Mesendoderm (in vitro differentiated cells): ENCODE results near the gene C15orf39.

Source experiments
- DNase-seq: peaks from one replicate; pipeline ENCODE4 v3.0.0; 2013
- H2AK5ac ChIP-seq: 2 replicates; pipeline ENCODE4 v1.6.1; 2013; ENCODE audit warnings: low read length, inconsistent platforms
- H2BK120ac ChIP-seq: 2 replicates; pipeline ENCODE4 v1.6.1; 2013; ENCODE audit warnings: low read depth, mild to moderate bottlenecking, low read length, moderate library complexity, mixed read lengths
- H2BK15ac ChIP-seq: replicated peaks from 2 replicates; pipeline ENCODE4 v1.6.1; 2013; ENCODE audit warnings: low read depth, mild to moderate bottlenecking, moderate library complexity
- H2BK5ac ChIP-seq: 2 replicates; pipeline ENCODE4 v1.6.1; 2013; ENCODE audit warnings: low read length, inconsistent platforms
- H3K18ac ChIP-seq: 2 replicates; pipeline ENCODE4 v1.6.1; 2013; ENCODE audit warnings: mild to moderate bottlenecking, low read length, mixed read lengths
- H3K23ac ChIP-seq: one replicate; pipeline ENCODE4 v1.6.1; 2013; ENCODE audit warnings: low read length
- H3K27ac ChIP-seq: 2 replicates; pipeline ENCODE4 v1.5.1; 2013; ENCODE audit warnings: low read depth, mild to moderate bottlenecking, inconsistent platforms, low read length, moderate library complexity
- H3K27me3 ChIP-seq: 2 replicates; pipeline ENCODE4 v1.6.1; 2013; ENCODE audit warnings: low read length, control low read depth, mild to moderate bottlenecking, inconsistent platforms; ENCODE audit not compliant: insufficient read depth, poor library complexity
- H3K36me3 ChIP-seq: 2 replicates; pipeline ENCODE4 v1.6.1; 2013; ENCODE audit warnings: low read length, inconsistent platforms; ENCODE audit not compliant: control insufficient read depth, insufficient read depth
- H3K4ac ChIP-seq: one replicate; pipeline ENCODE4 v1.6.1; 2013; ENCODE audit warnings: low read depth, mild to moderate bottlenecking, low read length, moderate library complexity
- H3K4me1 ChIP-seq: 2 replicates; pipeline ENCODE4 v1.6.1; 2013; ENCODE audit warnings: low read depth, low read length, inconsistent platforms; ENCODE audit not compliant: control insufficient read depth
- H3K4me2 ChIP-seq: 2 replicates; pipeline ENCODE4 v1.6.1; 2013; ENCODE audit warnings: low read length
- H3K4me3 ChIP-seq: 2 replicates; pipeline ENCODE4 v1.5.1; 2013; ENCODE audit warnings: mild to moderate bottlenecking, low read length
- H3K56ac ChIP-seq: one replicate; pipeline ENCODE4 v1.6.1; 2013; ENCODE audit warnings: low read length
- H3K79me1 ChIP-seq: 2 replicates; pipeline ENCODE4 v1.6.1; 2013; ENCODE audit warnings: low read length, inconsistent platforms
- H3K79me2 ChIP-seq: 2 replicates; pipeline ENCODE4 v1.6.1; 2013; ENCODE audit warnings: mild to moderate bottlenecking, low read length; ENCODE audit not compliant: control insufficient read depth, insufficient read depth
- H3K9ac ChIP-seq: 2 replicates; pipeline ENCODE4 v1.6.1; 2013; ENCODE audit warnings: low read length, inconsistent platforms
- H4K5ac ChIP-seq: one replicate; pipeline ENCODE4 v1.6.1; 2013; ENCODE audit warnings: low read length
- H4K8ac ChIP-seq: one replicate; pipeline ENCODE4 v1.6.1; 2013; ENCODE audit warnings: low read depth, mild to moderate bottlenecking, control low read depth, low read length, moderate library complexity
- WGBS: extraction: QIAGEN DNeasy Blood & Tissue Kit; methylation state at CpG from one replicate; pipeline ENCODE4 v1.1.7; 2013; ENCODE audit warnings: low lambda C conversion rate, missing lambda C conversion rate; ENCODE audit not compliant: insufficient coverage; ENCODE audit errors: extremely low coverage; 5-methylcytosine and 5-hydroxymethylcytosine counted together

The C15orf39 gene

GRCh38 chr15:75156326-75157215 lies 45.1 kb upstream of the C15orf39 start:
- no peak overlapping the region for H3K9ac ChIP-seq
- H3K4me1 ChIP-seq = no peaks in the 10 kb centered on the region
- no peak overlapping the region for H3K4me2 ChIP-seq
- no peak overlapping the region for H2AK5ac ChIP-seq
- DNase-seq = peak; percentile 57
- H2BK5ac ChIP-seq = no peak overlapping the region
- H2BK120ac ChIP-seq = no peak overlapping the region
- H3K4ac ChIP-seq = no peak overlapping the region
- no peak overlapping the region for H3K56ac ChIP-seq
- H3K27ac ChIP-seq = no peak overlapping the region
- no CpG with 5 or more reads among the region's 12 CpGs for WGBS
- H3K79me2 ChIP-seq = no peaks in the 10 kb centered on the region
- no peak overlapping the region for H3K4me3 ChIP-seq
- H3K79me1 ChIP-seq = no peaks in the 10 kb centered on the region
- no peak overlapping the region for H4K5ac ChIP-seq
- no peak overlapping the region for H4K8ac ChIP-seq
- H3K36me3 ChIP-seq = no peaks in the 10 kb centered on the region
- no peak overlapping the region for H3K23ac ChIP-seq
- H3K18ac ChIP-seq = no peak overlapping the region
- H3K27me3 ChIP-seq = no peaks in the 10 kb centered on the region
- no peak overlapping the region for H2BK15ac ChIP-seq

GRCh38 chr15:75158402-75158801 lies 43.3 kb upstream of the C15orf39 start:
- Histone ChIP-seq H3K4me2 (no peak overlapping the region), H3K36me3 (no peaks in the 10 kb centered on the region), H3K18ac (no peak overlapping the region), H2BK15ac (no peak overlapping the region), H2BK120ac (no peak overlapping the region), H2BK5ac (no peak overlapping the region), H3K9ac (no peak overlapping the region), H3K79me2 (no peaks in the 10 kb centered on the region), H3K23ac (no peak overlapping the region), H3K4me3 (no peak overlapping the region), H3K79me1 (no peaks in the 10 kb centered on the region), H3K27me3 (no peaks in the 10 kb centered on the region), H4K8ac (no peak overlapping the region), H3K56ac (no peak overlapping the region), H3K4me1 (no peaks in the 10 kb centered on the region), H2AK5ac (no peak overlapping the region), H3K4ac (no peak overlapping the region), H4K5ac (no peak overlapping the region), H3K27ac (no peak overlapping the region)
- WGBS = no CpG with 5 or more reads among the region's 7 CpGs
- no peak for DNase-seq

- H3K4me2 ChIP-seq = no peak overlapping the region
- no peaks in the 10 kb centered on the region for H3K79me1 ChIP-seq
- no peaks in the 10 kb centered on the region for H3K4me1 ChIP-seq
- no peak for DNase-seq
- no peaks in the 10 kb centered on the region for H3K27me3 ChIP-seq
- H2BK120ac ChIP-seq = no peak overlapping the region
- no peak overlapping the region for H4K5ac ChIP-seq
- no peak overlapping the region for H4K8ac ChIP-seq
- no peaks in the 10 kb centered on the region for H3K36me3 ChIP-seq
- no peak overlapping the region for H3K4me3 ChIP-seq
- H3K79me2 ChIP-seq = no peaks in the 10 kb centered on the region
- no peak overlapping the region for H2BK5ac ChIP-seq
- H3K23ac ChIP-seq = no peak overlapping the region
- H3K4ac ChIP-seq = no peak overlapping the region
- H2AK5ac ChIP-seq = no peak overlapping the region
- WGBS = no CpG with 5 or more reads among the region's 1 CpG
- H2BK15ac ChIP-seq = no peak overlapping the region
- no peak overlapping the region for H3K18ac ChIP-seq
- H3K56ac ChIP-seq = no peak overlapping the region
- H3K27ac ChIP-seq = no peak overlapping the region
- H3K9ac ChIP-seq = no peak overlapping the region
Observed at GRCh38 chr15:75159244-75159643, 42.4 kb upstream of the C15orf39 start.

GRCh38 chr15:75161106-75161916 lies 40.4 kb upstream of the C15orf39 start:
- Histone ChIP-seq H4K5ac (no peak overlapping the region), H3K4ac (no peak overlapping the region), H2AK5ac (no peak overlapping the region), H3K27ac (no peak overlapping the region), H3K9ac (no peak overlapping the region), H3K56ac (no peak overlapping the region), H3K18ac (no peak overlapping the region), H2BK5ac (no peak overlapping the region), H3K79me2 (no peaks in the 10 kb centered on the region), H2BK15ac (no peak overlapping the region), H3K4me3 (no peak overlapping the region), H3K36me3 (no peaks in the 10 kb centered on the region), H3K4me1 (no peaks in the 10 kb centered on the region), H2BK120ac (no peak overlapping the region), H3K23ac (no peak overlapping the region), H4K8ac (no peak overlapping the region), H3K4me2 (no peak overlapping the region), H3K27me3 (no peaks in the 10 kb centered on the region), H3K79me1 (no peaks in the 10 kb centered on the region)
- no CpG with 5 or more reads among the region's 5 CpGs for WGBS
- no peak for DNase-seq

- no peak overlapping the region for H2BK5ac ChIP-seq
- no peaks in the 10 kb centered on the region for H3K4me1 ChIP-seq
- no peak overlapping the region for H3K9ac ChIP-seq
- H3K56ac ChIP-seq = no peak overlapping the region
- no peak overlapping the region for H3K4me2 ChIP-seq
- no peak overlapping the region for H2AK5ac ChIP-seq
- H2BK120ac ChIP-seq = no peak overlapping the region
- H3K18ac ChIP-seq = no peak overlapping the region
- H3K27me3 ChIP-seq = no peaks in the 10 kb centered on the region
- no peaks in the 10 kb centered on the region for H3K36me3 ChIP-seq
- H3K23ac ChIP-seq = no peak overlapping the region
- H3K79me1 ChIP-seq = no peaks in the 10 kb centered on the region
- no peak overlapping the region for H3K4ac ChIP-seq
- DNase-seq = no peak
- no peak overlapping the region for H3K4me3 ChIP-seq
- H4K8ac ChIP-seq = no peak overlapping the region
- no CpG with 5 or more reads among the region's 4 CpGs for WGBS
- H3K79me2 ChIP-seq = no peaks in the 10 kb centered on the region
- H3K27ac ChIP-seq = no peak overlapping the region
- no peak overlapping the region for H2BK15ac ChIP-seq
- no peak overlapping the region for H4K5ac ChIP-seq
Observed at GRCh38 chr15:75161917-75162414, 39.7 kb upstream of the C15orf39 start.
